Measurements from ENCODE around the gene TUT1.
"Not testable (repeated sequence)": the region's sequence is repeated elsewhere in the genome, so short reads cannot be mapped to it uniquely, and the experiment has no call there.

The TUT1 gene

GRCh38 chr11:62575156-62575555 lies 16.2 kb downstream of the TUT1 start:
- DNase-seq: no peak

- DNase-seq: no peak
Measured at GRCh38 chr11:62574363-62575071, 16.8 kb downstream of the TUT1 start.

DNA sequence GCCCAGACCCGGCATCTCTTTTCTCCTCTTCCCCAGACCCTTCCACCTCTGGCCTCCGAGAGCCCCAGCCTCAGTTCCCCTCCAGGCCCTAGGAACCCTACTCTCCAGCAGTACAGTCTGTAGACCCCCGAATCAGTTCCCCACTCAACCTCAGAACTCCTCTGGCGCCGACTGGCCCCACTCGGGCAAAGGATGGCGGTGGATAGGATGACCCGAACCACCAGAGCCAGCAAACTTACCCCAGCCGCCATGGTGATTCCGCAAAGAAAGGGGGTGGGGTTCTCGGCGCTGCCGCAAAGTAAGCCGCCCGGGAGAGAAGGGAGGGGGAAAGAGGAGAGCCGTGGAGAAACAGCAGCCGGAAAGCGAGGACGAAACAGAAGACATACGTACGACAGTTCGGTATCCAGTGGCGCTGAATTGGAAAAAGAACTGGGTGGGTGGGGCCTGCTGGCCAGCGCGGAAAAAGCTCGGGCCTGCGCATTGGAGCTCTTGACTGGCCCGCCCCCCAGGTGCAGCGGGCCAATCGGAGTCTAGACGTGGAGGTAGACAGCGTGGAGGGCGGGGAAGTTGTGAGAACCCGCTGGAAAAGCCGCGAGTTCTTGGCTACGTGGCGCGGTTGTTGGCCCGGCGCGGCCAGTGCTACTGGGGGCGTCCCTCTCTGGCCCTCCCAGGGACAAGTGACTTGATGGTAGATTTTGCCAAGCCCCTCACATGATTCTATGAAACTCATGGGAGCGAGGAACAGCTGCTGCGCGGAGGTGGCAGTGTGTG lies 17.5 kb downstream of the TUT1 start, which contains the start of gene EEF1G:
EEF1G (minus strand) TSS at position 300 of the 771 bp plus-strand sequence; CDS start at position 251, 49 bp downstream.
- DNase-seq: peak; percentile 99

DNA sequence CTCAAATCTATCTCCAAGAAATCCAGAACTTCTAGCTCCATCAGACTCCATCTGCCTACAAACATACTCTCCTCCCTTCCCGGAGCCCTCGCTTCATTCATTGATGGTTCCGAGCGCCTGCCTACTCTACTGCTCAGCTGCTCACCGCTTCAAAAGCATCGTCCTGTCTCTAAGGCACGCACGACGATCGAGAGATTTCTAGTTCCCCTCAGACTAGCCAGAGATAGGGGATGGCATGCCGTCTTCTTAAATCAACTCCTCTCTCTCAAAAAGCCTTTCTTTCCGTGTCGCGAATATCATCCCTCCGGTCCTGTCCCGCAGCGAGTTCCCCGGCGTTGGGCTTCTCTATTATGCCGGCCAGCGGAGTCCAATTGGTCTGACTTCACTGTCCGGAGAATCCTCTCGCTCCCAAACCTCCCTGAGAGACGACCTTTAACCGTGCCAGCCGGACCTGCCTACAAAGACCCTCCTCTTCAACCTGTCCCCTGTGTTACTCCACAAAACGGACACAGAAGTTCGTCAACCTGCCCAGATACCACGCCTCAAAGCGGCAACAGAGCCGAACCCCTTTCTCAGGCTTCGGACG lies 18.2 kb downstream of the TUT1 start:
- no peak for DNase-seq

GRCh38 chr11:62572431-62572830 lies 18.9 kb downstream of the TUT1 start:
- DNase-seq: no peak

- not testable (repeated sequence) for DNase-seq
Measured at GRCh38 chr11:62571493-62571892, 19.8 kb downstream of the TUT1 start.

GRCh38 chr11:62570903-62571302 lies 20.4 kb downstream of the TUT1 start:
- DNase-seq: not testable (repeated sequence)

DNA sequence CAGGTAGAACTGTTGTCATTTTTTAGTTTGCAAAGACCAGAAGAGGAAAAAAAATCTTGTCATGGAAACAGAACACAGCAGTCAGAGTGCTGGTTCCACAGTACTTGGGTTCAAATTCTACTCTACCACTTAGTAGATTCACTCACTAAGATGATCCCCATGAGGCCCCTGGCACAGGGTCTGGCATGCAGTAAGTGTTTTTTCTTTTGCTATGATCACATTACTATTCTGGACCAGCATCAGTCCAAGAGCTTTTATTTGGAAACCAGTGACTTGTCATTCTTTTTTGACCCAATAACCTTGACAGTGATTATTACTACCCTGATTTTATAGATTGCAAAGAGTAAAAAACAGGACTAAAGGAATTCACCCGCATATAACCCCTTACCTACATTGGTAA lies 21.7 kb downstream of the TUT1 start:
- DNase-seq: no peak

GRCh38 chr11:62567018-62567633 lies 24.2 kb downstream of the TUT1 start:
- DNase-seq: no peak

- DNase-seq: no peak
Measured at GRCh38 chr11:62566247-62566646, 25.1 kb downstream of the TUT1 start.

GRCh38 chr11:62565100-62565802 lies 26.1 kb downstream of the TUT1 start:
- no peak for DNase-seq

- not testable (repeated sequence) for DNase-seq
Measured at GRCh38 chr11:62561677-62562230, 29.6 kb downstream of the TUT1 start.

DNA sequence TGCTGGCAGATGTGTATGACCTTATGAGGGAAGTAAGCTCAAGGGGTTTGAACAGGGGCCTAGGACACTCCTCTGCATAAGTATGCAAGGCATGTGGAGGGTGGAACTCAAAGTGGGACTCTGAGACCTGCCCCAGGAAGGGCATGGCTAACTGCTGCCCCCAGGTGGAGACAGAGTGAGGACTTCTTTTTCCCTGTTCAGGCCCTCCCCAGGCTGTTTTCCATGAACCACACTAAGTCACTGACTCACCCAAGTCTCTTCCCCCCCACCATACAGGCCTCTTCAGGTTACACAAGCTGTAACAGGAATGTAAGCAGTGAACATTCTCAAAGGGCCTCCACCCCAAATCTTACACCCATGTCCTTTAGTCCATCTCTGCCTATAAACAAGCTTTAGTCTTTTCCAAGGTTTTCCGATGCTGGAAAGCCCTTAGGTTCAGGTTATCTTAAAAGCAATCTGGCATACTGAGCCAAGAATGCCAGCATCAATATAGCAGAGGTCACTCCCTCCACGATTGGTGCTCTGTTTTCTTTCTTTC lies 30.7 kb downstream of the TUT1 start:
- no peak for DNase-seq

DNA sequence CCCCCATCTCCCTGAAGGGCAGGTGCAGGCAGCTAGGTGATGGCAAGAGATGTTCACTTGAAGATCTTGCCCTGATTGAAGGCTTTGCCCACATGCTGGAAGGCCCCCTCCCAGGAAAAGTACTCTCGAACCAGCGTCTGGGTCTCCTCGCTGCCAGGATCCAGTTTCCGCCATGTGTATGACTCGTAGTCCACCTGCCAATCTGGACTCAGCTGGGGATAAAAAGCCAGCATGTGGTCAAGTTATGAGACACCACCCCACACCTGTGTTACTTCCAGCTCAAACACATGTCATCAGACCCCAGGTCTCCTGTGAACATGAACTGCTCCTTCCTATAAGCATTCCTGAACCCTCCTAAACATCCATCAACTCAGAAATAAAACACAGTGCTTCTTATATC lies 31.7 kb downstream of the TUT1 start:
- not testable (repeated sequence) for DNase-seq

DNA sequence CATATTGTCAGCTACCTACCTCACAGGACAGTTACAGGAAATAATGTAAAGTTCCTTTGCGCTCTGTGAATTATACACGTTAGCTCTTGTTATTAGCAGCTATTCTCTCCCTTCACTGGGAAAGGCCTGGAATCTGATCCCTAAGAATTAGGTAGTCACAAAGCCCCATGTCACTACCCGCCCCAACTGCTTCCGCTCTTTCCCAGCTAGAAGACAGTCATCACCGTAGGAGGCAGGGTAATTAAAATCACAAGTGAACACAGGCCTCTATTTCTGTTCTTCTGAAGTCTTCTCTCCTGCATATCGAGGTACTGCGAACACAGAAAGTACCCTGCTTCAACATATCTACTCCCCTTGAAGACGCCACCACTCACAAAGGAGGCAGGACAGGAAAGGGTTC lies 32.1 kb downstream of the TUT1 start:
- DNase-seq: no peak

DNA sequence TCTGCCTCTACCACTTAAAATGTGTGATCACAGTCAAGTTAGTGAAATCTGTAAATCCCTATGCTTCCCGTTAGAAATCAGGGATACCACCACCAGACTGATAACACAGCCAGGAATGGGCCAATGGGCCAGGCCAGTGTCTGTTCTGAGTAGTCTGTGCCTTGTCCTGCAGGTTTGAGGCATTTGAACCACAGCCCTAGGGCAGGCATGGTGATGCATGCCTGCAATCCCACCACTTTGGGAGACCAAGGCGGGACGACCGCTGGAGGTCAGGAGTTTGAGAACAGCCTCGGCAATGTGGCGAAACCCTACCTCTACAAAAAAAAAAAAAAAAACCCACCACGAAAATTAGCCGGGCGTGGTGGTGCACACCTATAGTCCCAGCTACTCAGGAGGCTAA lies 32.7 kb downstream of the TUT1 start:
- no peak for DNase-seq

DNA sequence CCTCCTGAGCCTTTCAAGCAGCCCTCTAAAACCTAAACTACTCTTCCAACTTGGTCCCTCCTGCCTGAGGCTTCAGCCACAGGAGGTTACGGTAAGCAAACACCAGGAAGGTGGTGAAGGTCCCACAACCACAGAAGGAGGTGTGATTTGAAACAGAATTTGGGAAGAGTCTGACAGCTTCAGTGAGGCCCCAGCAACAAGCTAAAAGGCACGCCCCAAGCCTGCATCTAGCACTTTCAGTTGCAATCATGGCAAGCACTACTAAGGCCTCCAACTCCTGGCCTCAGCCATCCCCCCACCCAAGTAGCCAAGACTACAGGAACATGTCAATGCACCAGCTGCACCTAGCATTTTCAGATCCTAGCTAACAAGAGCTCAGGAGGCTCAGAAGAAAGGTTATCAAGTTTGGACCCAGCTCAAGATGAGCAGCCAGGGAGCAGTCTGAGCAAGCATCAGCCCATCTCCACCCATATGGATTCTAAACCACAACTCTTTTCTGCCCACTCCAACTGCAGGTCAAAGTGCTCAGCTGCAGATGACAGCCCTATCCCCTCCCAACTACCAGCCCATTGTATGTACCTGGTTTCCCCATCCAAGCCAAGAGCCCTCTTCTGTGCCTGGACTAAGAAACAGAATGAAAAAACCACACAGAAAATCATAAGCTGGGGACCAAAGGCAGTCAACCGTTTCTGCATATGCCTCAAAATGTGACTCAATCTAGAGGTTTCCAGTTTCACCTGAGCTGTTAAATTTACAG lies 34.3 kb downstream of the TUT1 start:
- DNase-seq: no peak

GRCh38 chr11:62556108-62556874 lies 35.0 kb downstream of the TUT1 start:
- no peak for DNase-seq

DNA sequence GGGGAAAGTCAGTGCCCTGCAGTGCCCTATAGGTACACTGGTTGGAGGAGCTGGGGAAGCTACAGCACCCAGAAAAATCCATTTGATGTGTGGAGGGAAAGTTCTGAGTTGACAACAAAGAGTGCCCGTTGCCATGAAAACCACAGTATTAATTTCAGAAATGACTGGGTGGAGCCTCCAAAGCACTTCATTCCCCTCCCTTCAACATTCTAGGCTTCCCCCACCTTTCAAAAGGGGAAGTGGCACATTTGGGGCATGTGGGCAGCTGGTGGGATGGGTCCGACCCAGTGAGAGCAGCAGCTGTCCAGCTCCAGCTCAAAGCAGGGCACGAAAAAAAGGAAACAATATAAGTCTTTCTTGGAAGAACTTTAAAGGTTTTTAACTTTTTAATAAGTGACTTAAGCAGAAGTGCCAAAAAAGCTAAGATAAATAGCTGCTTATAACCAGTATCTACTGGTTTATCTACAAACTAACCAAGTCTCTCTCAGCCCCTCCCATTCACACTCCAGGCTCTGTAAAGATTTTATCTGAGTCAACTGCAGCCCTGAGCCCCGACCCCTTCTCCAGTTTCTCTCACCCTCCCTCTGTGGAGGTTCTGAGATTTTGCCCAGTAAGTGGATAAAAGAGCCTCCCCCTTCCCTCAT lies 35.7 kb downstream of the TUT1 start:
- no peak for DNase-seq

All from SHP77 treated with DMSO at 0.1 percent for 48 hours (cell line).